Stimulated activated CD8-positive, alpha-beta memory T cell treated with anti-CD3 and anti-CD28 coated beads, Interleukin-15, amount 100 ng/mL, for 48 hours (primary cell): Measurements from ENCODE around the gene DIS3L2.
"Not testable (repeated sequence)": the region's sequence is repeated elsewhere in the genome, so short reads cannot be mapped to it uniquely, and the experiment has no call there.

Experiments used
- DNase-seq, 2 donors: peaks; one replicate each; pipeline ENCODE4 v3.0.0-alpha.2; 2020; ENCODE audit warnings: low read depth in 2 of 2

DIS3L2 gene

GRCh38 chr2:232293191-232293590, 331.7 kb downstream of the DIS3L2 start:
- DNase-seq = no peak

GRCh38 chr2:232295971-232296370, 334.5 kb downstream of the DIS3L2 start:
- DNase-seq = no peak

GRCh38 chr2:232296776-232297525, 335.4 kb downstream of the DIS3L2 start:
- DNase-seq = no peak

DNA sequence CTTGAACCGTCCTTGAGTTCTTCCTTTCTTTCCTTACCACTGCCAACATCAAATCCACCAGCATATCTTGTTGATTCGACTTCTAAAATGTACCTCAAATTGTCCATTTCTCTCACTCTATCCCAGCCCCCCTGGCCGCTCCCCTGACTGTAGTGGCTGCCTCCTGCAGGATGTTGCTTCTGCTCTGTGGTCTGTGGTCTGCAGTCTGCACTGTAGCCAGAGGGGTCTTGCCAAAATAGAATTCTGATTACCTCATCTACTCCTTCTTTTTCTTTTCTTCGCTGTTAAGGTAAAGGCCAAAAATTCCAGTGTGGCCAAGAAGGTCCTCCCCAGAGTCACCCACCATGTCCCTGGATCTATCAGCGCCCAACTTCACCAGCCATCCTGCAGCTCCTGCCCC, 337.6 kb downstream of the DIS3L2 start:
- DNase-seq = no peak

DNA sequence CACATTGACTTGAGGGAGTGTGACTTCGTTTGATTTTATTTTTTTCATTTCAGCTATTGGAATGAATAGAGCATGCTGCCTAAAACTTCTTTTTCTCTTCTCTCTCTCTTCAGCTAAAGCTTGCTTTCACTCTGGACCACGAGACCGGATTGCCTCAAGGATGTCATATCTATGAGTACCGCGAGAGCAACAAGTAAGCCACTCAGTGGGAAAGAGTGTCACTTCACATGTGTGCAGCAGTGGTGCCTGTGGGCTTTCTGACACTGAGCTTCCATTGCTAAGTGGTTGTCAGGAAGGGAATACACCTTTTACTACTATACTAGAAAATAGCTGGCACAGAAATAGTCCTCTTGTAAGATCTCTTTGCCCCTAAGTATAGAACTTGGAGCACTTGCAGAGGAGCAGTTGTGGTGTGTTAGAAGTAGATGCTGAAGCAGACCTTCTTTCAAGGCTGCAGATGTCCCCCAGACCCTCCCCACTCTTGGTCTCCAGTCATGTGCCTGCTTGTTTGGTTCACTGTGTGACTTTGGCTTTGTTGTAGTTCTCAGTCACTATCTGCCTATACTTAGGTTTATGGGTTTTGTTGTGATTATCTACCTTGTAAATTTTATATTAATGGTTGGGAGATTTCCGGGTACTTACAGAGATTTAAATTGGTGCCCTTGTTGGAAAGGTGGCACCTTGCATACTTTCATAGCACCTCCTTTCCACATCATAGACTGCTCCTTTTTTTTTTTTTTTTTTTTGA, 338.6 kb downstream of the DIS3L2 start:
- DNase-seq = no peak

DNA sequence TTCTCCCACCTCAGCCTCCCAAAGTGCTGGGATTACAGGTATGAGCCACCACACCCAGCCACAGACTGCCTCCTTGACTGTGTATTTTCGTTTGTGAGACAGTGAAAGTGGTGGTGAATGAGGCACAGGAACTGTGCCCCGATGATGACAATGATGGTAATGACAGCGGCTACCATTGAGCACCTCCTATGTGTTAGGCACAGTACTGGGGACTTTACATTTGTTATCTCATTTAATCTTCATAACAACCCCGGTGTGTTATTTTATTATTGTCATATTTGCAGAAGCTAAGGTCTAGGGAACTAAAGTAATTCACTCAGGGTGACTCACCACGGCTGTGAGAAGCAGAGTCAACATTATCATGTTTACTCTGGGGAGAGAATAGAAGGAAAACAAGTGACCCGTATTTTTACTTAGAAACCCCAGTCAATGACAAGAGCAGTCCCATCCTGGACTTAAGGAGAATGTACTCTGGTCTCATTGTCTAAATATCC, 339.4 kb downstream of the DIS3L2 start:
- no peak for DNase-seq

DNA sequence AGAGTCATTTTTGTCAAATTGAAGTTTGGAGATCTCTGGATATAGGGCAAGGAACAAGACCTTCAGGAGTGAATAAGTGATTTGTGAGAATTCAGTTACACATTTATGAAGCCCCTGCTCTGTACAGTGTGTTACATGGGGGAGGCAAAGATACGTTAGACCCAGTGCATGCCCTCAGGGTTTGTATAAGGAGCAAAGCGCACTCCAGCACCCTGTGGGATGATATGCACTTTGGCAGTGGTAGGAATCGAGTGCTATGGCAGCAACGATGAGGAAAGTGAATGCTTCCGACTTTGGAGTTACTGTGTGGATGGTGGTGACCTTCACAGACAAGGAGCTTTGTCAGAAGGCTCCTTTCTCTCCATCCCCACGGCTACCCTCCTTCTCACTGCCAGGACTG, 342.7 kb downstream of the DIS3L2 start:
- DNase-seq = no peak

GRCh38 chr2:232306741-232307305, 345.3 kb downstream of the DIS3L2 start:
- no peak for DNase-seq

- DNase-seq = no peak
Measured at GRCh38 chr2:232307854-232308253, 346.3 kb downstream of the DIS3L2 start.

- DNase-seq = no peak
Measured at GRCh38 chr2:232308986-232309385, 347.5 kb downstream of the DIS3L2 start.

DNA sequence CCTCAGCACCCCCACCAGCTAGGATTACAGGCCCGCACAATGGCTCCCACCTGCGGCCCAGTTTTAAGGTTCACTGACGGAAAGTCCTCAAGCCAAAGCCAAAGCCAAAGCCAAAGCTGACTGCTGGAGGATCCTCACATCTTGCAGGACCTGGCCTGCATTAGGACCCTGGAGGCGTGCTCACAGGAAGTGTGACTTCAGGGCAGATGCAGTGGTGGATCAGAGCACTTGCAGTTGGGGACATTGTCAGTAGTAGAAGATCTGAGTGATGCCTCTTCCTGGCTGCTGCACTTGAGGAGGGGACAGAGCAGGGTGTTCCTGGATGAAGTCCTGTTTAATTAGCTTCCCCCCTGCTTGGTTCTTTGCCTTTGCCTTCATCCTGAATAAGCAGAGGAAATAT, 348.1 kb downstream of the DIS3L2 start:
- DNase-seq = no peak

GRCh38 chr2:232310121-232310520, 348.6 kb downstream of the DIS3L2 start:
- DNase-seq = peak in 1 of 2 donors; percentile 35

DNA sequence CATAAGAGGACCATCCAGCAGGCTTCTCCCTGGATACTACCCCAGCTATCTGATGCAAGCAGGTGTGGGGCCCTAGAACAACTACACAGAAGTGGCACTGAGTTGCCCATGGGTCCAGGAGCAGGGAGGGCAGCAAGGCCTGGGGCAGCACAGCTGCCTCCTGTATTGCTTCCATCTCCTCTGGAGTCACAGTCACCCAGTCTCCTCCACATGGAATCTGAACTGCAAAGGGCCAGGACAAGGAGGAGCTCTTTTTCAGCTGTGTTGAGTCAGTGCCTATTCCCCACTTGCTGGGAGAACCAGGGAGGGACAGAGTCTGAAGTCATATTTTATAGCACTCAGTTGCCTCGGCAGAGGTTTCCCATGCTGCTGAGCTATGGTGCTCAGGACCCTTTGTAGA, 349.2 kb downstream of the DIS3L2 start:
- no peak for DNase-seq

- DNase-seq = not testable (repeated sequence)
Measured at GRCh38 chr2:232313645-232314044, 352.1 kb downstream of the DIS3L2 start.

GRCh38 chr2:232315049-232315922, 353.8 kb downstream of the DIS3L2 start:
- DNase-seq = peak; percentile 66 to 70

DNA sequence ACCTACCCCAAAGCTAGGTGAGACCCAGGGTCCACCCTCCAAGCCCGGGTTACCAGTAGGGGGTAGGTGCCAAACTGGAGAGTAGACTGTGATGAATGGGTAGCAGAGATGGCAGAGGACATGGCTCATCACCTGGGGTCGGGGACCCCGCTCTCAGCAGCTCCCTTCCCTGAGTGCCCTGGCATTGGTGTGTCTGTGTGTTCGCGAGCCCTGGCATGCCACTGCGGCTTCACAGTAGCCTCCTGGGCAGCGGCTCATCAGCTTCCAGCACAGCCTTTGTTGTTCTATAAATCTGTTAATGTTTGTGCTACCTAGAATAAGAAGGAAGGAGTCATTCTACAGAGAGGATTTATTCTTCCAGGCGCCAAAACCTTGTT, 354.4 kb downstream of the DIS3L2 start:
- DNase-seq = no peak

DNA sequence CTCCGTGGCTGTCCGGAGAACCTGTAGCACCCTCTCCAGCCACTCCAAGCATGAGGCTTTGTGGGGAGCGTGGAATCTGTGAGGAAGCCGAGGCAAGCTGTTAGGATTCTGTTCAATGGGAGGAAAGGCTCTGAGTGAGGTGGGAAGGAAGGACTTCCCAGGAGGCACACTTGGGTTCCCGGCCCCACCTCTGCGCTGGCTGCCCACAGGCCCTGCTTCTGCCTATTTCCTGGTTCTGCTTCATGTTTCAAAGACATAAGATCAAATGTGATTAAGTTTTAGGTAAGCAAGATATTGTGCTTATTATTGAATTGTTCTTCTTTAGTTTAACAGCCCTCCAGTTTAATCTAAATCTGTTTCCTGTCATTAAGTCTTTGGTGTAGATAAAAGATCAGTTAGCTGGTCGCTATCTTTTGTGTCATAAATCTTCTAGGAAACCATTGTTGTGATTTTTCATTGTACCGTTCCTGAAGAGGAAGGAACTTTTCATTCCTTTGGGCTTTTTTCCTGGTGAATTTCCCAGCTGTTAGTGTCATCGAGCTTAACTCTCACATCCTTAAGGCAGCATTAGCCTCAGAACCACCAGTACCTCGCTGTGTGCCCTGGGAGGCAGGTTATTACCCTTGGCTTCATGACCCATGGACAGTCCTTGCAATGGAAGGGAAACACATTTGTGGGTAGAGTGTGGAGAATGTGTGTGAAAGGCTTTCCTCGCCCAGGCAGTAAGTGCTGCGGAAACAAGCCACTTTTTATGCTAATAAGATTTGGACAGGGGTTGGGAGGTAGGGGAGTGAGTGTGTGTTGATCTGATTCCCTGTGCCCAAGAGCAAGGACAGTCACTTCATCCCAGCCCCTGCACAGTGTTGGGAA, 355.2 kb downstream of the DIS3L2 start:
- no peak for DNase-seq

DNA sequence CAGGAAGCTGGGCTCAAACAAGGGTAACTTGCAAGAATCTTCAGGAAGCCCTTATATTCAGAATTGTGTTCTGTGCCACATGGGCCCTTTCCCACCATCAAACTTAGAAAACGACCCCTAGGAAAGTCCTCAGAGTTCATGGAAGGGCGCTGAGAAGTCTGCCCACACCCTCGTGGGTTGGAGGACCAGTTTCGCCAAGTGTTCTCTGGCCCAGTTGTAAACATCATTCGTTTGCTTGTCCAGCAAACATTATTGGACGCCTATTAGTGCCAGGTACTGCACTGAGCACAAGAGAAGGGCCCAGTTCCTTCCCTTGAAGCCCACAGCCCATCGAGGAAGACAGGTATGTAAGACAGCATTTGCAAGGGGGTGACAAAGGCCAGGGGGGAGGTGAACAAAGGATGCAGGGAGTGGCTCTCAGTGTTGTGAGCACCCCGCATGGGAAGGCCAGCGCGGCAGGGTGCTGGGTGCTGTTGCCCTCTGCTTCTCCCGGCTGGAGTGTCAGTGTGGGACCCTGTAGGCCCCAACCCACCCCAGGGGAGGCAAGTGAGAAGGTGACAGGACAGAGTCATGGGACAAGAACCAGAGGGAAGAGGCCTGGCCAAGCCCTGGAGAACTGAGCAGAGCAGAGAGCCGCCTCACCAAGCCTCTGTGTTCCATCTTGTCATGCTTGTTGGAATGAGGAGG, 356.8 kb downstream of the DIS3L2 start:
- DNase-seq = no peak

DNA sequence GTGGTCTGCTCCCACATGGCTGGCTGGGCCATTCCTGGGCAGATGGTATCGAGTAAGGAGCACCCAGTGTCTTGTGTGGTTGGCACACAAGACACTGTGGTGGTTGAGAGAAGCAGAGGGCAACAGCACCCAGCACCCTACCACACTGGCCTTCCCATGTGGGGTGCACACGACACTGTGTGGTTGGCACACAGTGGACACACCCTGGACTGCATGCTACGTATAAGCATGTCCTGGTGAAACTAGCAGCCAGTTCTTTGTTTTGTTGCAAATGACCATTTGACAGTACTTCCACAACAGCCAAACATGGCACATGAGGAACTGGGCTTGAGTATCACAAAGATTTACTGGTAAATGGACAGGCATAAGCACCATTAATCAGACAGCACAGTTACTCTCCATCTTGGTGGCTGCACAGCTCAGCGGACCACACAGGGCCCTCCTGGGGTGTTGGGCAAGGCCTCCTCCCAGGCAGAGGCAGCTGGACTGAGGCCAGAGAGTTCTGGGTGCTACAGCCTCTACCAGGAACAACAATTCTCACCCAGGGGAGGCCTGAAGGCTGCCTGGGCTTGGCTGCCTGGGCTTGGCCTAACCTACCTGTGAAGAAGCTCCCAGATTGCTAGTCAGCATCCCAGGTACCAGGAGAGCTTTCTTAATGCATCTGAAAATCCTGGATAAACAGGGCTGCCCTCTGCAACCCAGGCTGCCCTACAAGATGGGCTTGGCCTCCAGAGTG, 357.7 kb downstream of the DIS3L2 start:
- no peak for DNase-seq
